ENCODE measurements around the gene MMRN2.

MMRN2 gene

GRCh38 chr10:86968271-86968993 is 11.0 kb upstream of the MMRN2 start, which contains the start of gene ADIRF:
Gene ADIRF (plus strand): TSS chr10:86968482. CDS start chr10:86968545, 63 bp downstream.
- DNase-seq = no peak

- no peak for DNase-seq
Measured at GRCh38 chr10:86967481-86967941, 10.1 kb upstream of the MMRN2 start.

GRCh38 chr10:86965986-86966654 is 8.7 kb upstream of the MMRN2 start:
- DNase-seq = no peak

- no peak for DNase-seq
Measured at GRCh38 chr10:86964847-86965190, 7.4 kb upstream of the MMRN2 start.

- no peak for DNase-seq
Measured at GRCh38 chr10:86964061-86964846, 6.8 kb upstream of the MMRN2 start.

- no peak for DNase-seq
Measured at GRCh38 chr10:86963341-86963919, 6.0 kb upstream of the MMRN2 start.

GRCh38 chr10:86962981-86963310 is 5.5 kb upstream of the MMRN2 start:
- DNase-seq = no peak

- no peak for DNase-seq
Measured at GRCh38 chr10:86962136-86962980, 4.9 kb upstream of the MMRN2 start.

- no peak for DNase-seq
Measured at GRCh38 chr10:86961481-86962091, 4.2 kb upstream of the MMRN2 start.

- no peak for DNase-seq
Measured at GRCh38 chr10:86960863-86961434, 3.5 kb upstream of the MMRN2 start.

GRCh38 chr10:86960003-86960862 is 2.8 kb upstream of the MMRN2 start:
- DNase-seq = no peak

GRCh38 chr10:86959737-86960002 is 2.3 kb upstream of the MMRN2 start:
- no peak for DNase-seq

- no peak for DNase-seq
Measured at GRCh38 chr10:86958901-86959736, 1.7 kb upstream of the MMRN2 start.

GRCh38 chr10:86958116-86958900 is 893 bp upstream of the MMRN2 start, which contains the start of gene SNCG:
Gene SNCG (plus strand): TSS chr10:86958599. CDS start chr10:86958698, 99 bp downstream.
- DNase-seq = no peak

- no peak for DNase-seq
Measured at GRCh38 chr10:86956848-86957448, 467 bp downstream of the MMRN2 start.

- DNase-seq = no peak
Measured at GRCh38 chr10:86956195-86956847, 1.1 kb downstream of the MMRN2 start.

- no peak for DNase-seq
Measured at GRCh38 chr10:86955501-86956194, 1.8 kb downstream of the MMRN2 start.

Measured in NCI-H446 treated with DMSO at 0.1 percent for 48 hours (cell line).